ENCODE measurements around the gene IARS1.
A peak's percentile ranks its signal among the peaks of the same experiment; 100 is the strongest.

IARS1 gene

GRCh38 chr9:92325269-92325990 lies 31.9 kb upstream of the IARS1 start, which contains the start of the genes CENPP and NOL8:
CENPP (plus strand) TSS chr9:92325953.
NOL8 (minus strand) TSS chr9:92325350; CDS start chr9:92324161, 1,189 bp downstream.
- Histone ChIP-seq H3K36me3 (ENCODE audit: insufficient read depth) (peaks cover 11% of the 10 kb centered on the region; the same call in 1 of the 2 replicates), H3K27ac (peak within 1 kb of the TSS; percentile 93), H2AFZ (ENCODE audit: low read depth) (peak within 1 kb of the TSS; percentile 90), H4K20me1 (ENCODE audit: insufficient read depth) (no peaks in the 10 kb centered on the region), H3K27me3 (ENCODE audit: insufficient read depth, low read depth) (no peaks in the 10 kb centered on the region), H3K4me1 (ENCODE audit: low read depth, poor library complexity, severe bottlenecking) (peaks cover 35% of the 10 kb centered on the region), H3K4me2 (peak within 1 kb of the TSS; percentile 98), H3K9ac (peak within 1 kb of the TSS; percentile 98), H3K4me3 (IDR thresholded peaks at IDR 0.05; ENCODE audit: insufficient read depth, low read depth, low read length) (peak within 1 kb of the TSS; percentile 76), H3K79me2 (ENCODE audit: insufficient read depth, low read depth) (peaks cover 51% of the 10 kb centered on the region)
- TF ChIP-seq CTCF (conservative IDR thresholded peaks at IDR 0.05; ENCODE audit: low read depth, low read length) = no peak

GRCh38 chr9:92324889-92325268 lies 31.4 kb upstream of the IARS1 start:
- Histone ChIP-seq H3K4me3 (IDR thresholded peaks at IDR 0.05; ENCODE audit: insufficient read depth, low read depth, low read length) (peak overlapping the region; percentile 76), H3K4me2 (peak overlapping the region; percentile 98), H3K9ac (peak overlapping the region; percentile 98), H4K20me1 (ENCODE audit: insufficient read depth) (no peaks in the 10 kb centered on the region), H3K4me1 (ENCODE audit: low read depth, poor library complexity, severe bottlenecking) (peaks cover 35% of the 10 kb centered on the region), H3K79me2 (ENCODE audit: insufficient read depth, low read depth) (peaks cover 51% of the 10 kb centered on the region), H3K27ac (peak overlapping the region; percentile 93), H3K27me3 (ENCODE audit: insufficient read depth, low read depth) (no peaks in the 10 kb centered on the region), H3K36me3 (ENCODE audit: insufficient read depth) (peaks cover 11% of the 10 kb centered on the region; the same call in 1 of the 2 replicates), H2AFZ (ENCODE audit: low read depth) (peak overlapping the region; percentile 90)
- no peak for TF ChIP-seq CTCF (conservative IDR thresholded peaks at IDR 0.05; ENCODE audit: low read depth, low read length)

GRCh38 chr9:92324431-92324830 lies 30.9 kb upstream of the IARS1 start:
- peak overlapping the region; percentile 98 for H3K4me2 ChIP-seq
- H3K9ac ChIP-seq = peak overlapping the region; percentile 98
- H3K27ac ChIP-seq = peak overlapping the region; percentile 93; the same call in 1 of the 2 replicates
- peak overlapping the region; percentile 57 for H3K4me3 ChIP-seq (IDR thresholded peaks at IDR 0.05; ENCODE audit: insufficient read depth, low read depth, low read length)
- H3K4me1 ChIP-seq (ENCODE audit: low read depth, poor library complexity, severe bottlenecking) = peaks cover 35% of the 10 kb centered on the region
- no peak for TF ChIP-seq CTCF (conservative IDR thresholded peaks at IDR 0.05; ENCODE audit: low read depth, low read length)
- H2AFZ ChIP-seq (ENCODE audit: low read depth) = peak overlapping the region; percentile 90
- H3K27me3 ChIP-seq (ENCODE audit: insufficient read depth, low read depth) = no peaks in the 10 kb centered on the region
- no peaks in the 10 kb centered on the region for H4K20me1 ChIP-seq (ENCODE audit: insufficient read depth)
- peaks cover 11% of the 10 kb centered on the region; the same call in 1 of the 2 replicates for H3K36me3 ChIP-seq (ENCODE audit: insufficient read depth)
- peaks cover 51% of the 10 kb centered on the region for H3K79me2 ChIP-seq (ENCODE audit: insufficient read depth, low read depth)

GRCh38 chr9:92315456-92315855 lies 22.0 kb upstream of the IARS1 start:
- TF ChIP-seq CTCF (conservative IDR thresholded peaks at IDR 0.05; ENCODE audit: low read depth, low read length) = no peak
- H2AFZ ChIP-seq (ENCODE audit: low read depth) = no peak overlapping the region
- peaks cover 19% of the 10 kb centered on the region; the same call in 1 of the 2 replicates for H3K36me3 ChIP-seq (ENCODE audit: insufficient read depth)
- peaks cover 3% of the 10 kb centered on the region for H3K4me1 ChIP-seq (ENCODE audit: low read depth, poor library complexity, severe bottlenecking)
- no peak overlapping the region for H3K4me3 ChIP-seq (IDR thresholded peaks at IDR 0.05; ENCODE audit: insufficient read depth, low read depth, low read length)
- peaks cover 12% of the 10 kb centered on the region for H3K79me2 ChIP-seq (ENCODE audit: insufficient read depth, low read depth)
- H4K20me1 ChIP-seq (ENCODE audit: insufficient read depth) = no peaks in the 10 kb centered on the region; the same call in 1 of the 2 replicates
- H3K27me3 ChIP-seq (ENCODE audit: insufficient read depth, low read depth) = no peaks in the 10 kb centered on the region
- no peak overlapping the region for H3K27ac ChIP-seq
- no peak overlapping the region for H3K4me2 ChIP-seq
- H3K9ac ChIP-seq = no peak overlapping the region

All from KMS-11 (cell line).